ENCODE data around the gene SLC25A26.
A peak's percentile ranks its signal among the peaks of the same experiment; 100 is the strongest.

SLC25A26 gene

GRCh38 chr3:66411961-66412887, 191.4 kb downstream of the SLC25A26 start:
- H3K4me3 ChIP-seq (replicated peaks in 1 of 2; ENCODE audit: low read depth in 2 of 2, low read length in 2 of 2) = no peak overlapping the region
- no peak for DNase-seq (ENCODE audit: low read depth in 2 of 2)
- TF ChIP-seq CTCF (IDR thresholded peaks at IDR 0.05; ENCODE audit: low read depth, low read length) = no peak

GRCh38 chr3:66413151-66413751, 192.4 kb downstream of the SLC25A26 start:
- peak in 1 of 2 donors; percentile 83 for DNase-seq (ENCODE audit: low read depth in 2 of 2)

GRCh38 chr3:66414846-66415245, 194.0 kb downstream of the SLC25A26 start:
- DNase-seq (ENCODE audit: low read depth in 2 of 2) = no peak

More at GRCh38 chr3:66413151-66413751, 192.4 kb downstream of the SLC25A26 start:
- no peak for TF ChIP-seq CTCF (IDR thresholded peaks at IDR 0.05; ENCODE audit: low read depth, low read length)
- no peak overlapping the region for H3K4me3 ChIP-seq (replicated peaks in 1 of 2; ENCODE audit: low read depth in 2 of 2, low read length in 2 of 2)

GRCh38 chr3:66415867-66416428, 195.1 kb downstream of the SLC25A26 start:
- no peak for DNase-seq (ENCODE audit: low read depth in 2 of 2)
- TF ChIP-seq CTCF (IDR thresholded peaks at IDR 0.05; ENCODE audit: low read depth, low read length) = no peak
- H3K4me3 ChIP-seq (replicated peaks in 1 of 2; ENCODE audit: low read depth in 2 of 2, low read length in 2 of 2) = no peak overlapping the region

More at GRCh38 chr3:66414846-66415245, 194.0 kb downstream of the SLC25A26 start:
- no peak overlapping the region for H3K4me3 ChIP-seq (replicated peaks in 1 of 2; ENCODE audit: low read depth in 2 of 2, low read length in 2 of 2)
- TF ChIP-seq CTCF (IDR thresholded peaks at IDR 0.05; ENCODE audit: low read depth, low read length) = no peak

- peak in 1 of 2 donors; percentile 28 for DNase-seq (ENCODE audit: low read depth in 2 of 2)
- no peak overlapping the region for H3K4me3 ChIP-seq (replicated peaks in 1 of 2; ENCODE audit: low read depth in 2 of 2, low read length in 2 of 2)
- TF ChIP-seq CTCF (IDR thresholded peaks at IDR 0.05; ENCODE audit: low read depth, low read length) = no peak
These were observed 195.9 kb downstream of the SLC25A26 start for GRCh38 chr3:66416556-66417304.

GRCh38 chr3:66418475-66418931, 197.7 kb downstream of the SLC25A26 start:
- DNase-seq (ENCODE audit: low read depth in 2 of 2) = no peak
- no peak overlapping the region for H3K4me3 ChIP-seq (replicated peaks in 1 of 2; ENCODE audit: low read depth in 2 of 2, low read length in 2 of 2)
- no peak for TF ChIP-seq CTCF (IDR thresholded peaks at IDR 0.05; ENCODE audit: low read depth, low read length)
